ENCODE data around the gene ADAM12.

DNA sequence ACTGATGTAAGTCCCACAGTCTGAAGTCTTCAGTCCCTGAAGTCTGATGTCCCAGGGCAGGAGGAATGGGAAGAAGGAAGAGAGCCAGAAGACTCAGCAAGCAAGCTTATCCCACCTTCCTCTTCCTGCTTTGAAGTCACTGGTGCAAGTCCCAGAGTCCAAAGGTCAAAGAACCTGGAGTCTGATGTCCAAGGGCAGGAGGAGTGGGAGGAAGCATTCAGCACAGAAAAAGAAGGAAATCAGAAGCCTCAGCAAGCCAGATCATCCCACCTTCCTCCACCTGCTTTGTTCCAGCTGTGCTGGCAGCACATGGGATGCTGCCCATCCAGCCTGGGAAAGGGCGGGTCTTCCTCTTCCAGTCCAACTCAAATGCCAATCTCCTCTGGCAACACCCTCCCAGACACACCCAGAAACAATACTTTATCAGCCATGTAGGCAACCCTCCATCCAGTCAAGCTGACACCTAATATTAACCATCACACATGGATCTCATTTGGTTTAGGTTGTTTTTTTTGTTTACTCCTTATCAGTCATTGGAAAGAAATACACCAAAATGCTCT lies 50.9 kb downstream of the ADAM12 start:
- TF ChIP-seq, protein P1, sequence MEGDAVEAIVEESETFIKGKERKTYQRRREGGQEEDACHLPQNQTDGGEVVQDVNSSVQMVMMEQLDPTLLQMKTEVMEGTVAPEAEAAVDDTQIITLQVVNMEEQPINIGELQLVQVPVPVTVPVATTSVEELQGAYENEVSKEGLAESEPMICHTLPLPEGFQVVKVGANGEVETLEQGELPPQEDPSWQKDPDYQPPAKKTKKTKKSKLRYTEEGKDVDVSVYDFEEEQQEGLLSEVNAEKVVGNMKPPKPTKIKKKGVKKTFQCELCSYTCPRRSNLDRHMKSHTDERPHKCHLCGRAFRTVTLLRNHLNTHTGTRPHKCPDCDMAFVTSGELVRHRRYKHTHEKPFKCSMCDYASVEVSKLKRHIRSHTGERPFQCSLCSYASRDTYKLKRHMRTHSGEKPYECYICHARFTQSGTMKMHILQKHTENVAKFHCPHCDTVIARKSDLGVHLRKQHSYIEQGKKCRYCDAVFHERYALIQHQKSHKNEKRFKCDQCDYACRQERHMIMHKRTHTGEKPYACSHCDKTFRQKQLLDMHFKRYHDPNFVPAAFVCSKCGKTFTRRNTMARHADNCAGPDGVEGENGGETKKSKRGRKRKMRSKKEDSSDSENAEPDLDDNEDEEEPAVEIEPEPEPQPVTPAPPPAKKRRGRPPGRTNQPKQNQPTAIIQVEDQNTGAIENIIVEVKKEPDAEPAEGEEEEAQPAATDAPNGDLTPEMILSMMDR (IDR thresholded peaks at IDR 0.05), result no peak
- no peak for TF ChIP-seq POLR2A (IDR thresholded peaks at IDR 0.05)
